ENCODE measurements around the gene SPATA31D3.
"Not testable (repeated sequence)": the region's sequence is repeated elsewhere in the genome, so short reads cannot be mapped to it uniquely, and the experiment has no call there.

The SPATA31D3 gene
- total RNA-seq, result 0 reads per million in 2 donors

DNA sequence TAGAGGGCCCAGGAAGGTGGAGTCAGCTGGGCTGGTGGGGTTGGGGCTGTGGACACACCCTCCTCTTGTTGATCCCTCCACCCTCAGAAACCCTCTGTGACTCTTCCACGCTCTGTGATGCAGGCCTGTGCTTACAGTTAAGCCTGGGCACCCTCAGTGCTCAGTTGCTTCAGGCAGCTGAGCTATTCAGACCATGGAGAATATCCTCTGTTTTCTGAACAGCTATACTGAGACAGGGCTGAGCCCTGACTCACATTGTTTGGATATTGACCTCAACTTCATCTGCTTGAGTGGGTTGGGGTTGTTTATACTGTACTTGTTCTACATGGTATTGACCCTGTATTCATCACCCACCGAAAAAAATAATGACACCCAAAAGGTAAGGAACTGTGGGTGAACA lies at the start of gene SPATA31D3:
SPATA31D3 (plus strand) TSS at position 108 of the 400 bp plus-strand sequence; CDS start at position 194, 86 bp downstream.
- DNase-seq, result not testable (repeated sequence)

DNA sequence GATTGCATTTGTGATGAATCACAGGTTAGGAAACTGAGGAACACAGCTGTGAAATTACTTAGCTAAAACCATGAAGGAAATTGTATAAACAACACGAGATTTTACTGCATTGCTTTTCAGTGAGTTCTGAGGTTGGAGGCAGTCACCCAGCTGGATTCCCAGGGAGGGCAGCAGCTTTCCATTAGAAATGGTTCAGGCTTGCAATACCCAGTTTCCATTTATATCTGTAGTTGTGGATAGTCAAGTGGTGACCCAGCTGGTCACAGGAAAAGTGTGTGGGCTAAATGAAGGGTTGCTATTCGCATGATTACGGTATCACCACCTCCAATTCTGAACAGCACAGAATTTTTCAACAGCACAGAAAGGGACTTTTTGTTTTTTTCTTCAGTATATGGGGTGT lies 49.4 kb upstream of the SPATA31D3 start:
- DNase-seq, result no peak

DNA sequence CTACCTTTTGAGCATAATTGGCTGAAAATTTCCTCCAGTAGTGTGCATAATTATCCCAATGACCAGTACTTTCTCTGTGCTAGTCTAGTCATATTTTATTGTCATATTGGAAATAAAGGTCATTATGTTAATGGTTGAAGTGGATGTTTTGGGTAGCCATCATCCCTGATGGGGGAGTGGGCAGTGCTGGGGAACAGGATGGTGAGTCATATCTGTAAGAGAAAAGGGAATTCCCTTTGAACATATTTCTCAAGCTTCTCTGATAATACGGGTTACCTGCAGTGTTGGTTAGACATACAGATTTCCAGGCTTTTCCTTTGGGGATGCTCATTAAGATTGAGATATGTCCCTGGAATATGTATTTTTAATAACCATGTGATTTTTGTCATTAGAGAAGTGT lies 48.4 kb upstream of the SPATA31D3 start:
- no peak for DNase-seq

DNA sequence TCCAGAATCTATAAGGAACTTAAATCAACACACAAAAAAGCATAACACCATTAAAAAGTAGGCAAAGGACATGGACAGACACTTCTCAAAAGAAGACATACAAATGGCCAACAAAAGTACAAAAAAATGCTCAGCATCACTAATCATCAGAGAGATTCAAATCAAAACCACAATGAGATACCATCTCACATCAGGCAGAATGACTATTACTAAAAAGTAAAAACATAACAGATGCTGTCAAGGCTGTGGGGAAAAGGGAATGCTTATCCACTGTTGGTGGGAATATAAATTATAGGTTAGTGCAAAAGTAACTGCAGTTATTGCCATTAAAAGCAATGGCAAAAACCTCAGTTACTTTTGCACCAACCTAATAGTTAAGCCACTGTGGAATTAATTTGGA lies 47.2 kb upstream of the SPATA31D3 start:
- DNase-seq, result no peak

GRCh38 chr9:81898851-81899250 lies 44.4 kb upstream of the SPATA31D3 start:
- DNase-seq, result no peak

DNA sequence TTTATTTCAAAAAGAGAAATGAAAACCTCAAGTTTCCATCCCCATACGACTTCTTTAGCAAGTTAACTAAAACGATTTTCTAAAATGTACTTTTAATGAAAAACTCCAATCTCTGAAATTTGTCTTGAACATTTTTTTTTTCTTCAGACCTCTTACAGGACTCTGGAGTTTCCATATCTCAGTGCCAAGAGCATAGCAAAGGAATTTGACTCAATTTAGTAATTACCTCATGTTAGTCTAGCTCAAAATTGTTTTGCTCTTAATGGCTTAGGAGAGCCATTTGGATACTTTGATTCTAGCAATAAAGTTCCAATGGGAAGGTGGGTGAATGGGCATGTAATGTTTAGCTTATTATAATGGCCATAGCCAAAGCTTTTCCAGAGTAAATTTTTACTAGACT lies 41.1 kb upstream of the SPATA31D3 start:
- no peak for DNase-seq

DNA sequence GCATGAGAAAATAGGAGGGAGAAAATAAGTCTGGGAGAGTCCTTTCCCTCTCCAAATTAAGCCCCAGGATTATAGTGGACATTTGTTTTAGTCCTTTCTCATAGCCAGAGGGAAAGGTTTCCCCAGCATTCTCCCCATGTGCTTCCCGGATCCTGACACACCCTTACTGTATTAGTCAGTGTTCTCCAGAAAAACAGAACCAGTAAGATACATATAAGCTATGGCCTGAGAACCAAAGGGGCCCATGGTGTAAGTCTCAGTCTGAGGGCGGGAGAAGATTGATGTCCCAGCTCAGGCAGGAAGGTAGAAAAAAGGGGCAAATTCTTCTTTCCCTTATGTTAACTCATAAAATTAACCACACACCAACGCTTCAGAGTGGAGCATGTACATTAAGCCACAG lies 40.7 kb upstream of the SPATA31D3 start:
- no peak for DNase-seq

DNA sequence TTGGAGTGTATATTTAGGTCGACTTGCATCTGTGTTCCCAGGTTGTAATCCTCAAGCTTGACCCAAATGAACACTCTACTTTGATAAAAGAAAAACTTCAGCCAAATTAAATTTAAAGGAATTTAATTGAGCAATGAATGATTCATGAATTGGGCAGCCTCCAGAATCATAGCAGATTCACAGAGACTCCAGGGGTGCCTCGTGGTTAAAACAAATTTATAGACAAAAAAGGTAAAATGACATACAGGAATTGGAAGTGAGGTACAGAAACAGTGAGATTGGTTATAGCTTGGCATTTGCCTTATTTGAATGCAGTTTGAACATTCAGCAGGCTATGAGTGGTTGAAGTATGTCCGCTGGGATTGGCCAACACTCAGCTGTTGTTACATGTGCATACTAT lies 36.6 kb upstream of the SPATA31D3 start:
- DNase-seq, result no peak

GRCh38 chr9:81912135-81912534 lies 31.2 kb upstream of the SPATA31D3 start:
- DNase-seq, result no peak

DNA sequence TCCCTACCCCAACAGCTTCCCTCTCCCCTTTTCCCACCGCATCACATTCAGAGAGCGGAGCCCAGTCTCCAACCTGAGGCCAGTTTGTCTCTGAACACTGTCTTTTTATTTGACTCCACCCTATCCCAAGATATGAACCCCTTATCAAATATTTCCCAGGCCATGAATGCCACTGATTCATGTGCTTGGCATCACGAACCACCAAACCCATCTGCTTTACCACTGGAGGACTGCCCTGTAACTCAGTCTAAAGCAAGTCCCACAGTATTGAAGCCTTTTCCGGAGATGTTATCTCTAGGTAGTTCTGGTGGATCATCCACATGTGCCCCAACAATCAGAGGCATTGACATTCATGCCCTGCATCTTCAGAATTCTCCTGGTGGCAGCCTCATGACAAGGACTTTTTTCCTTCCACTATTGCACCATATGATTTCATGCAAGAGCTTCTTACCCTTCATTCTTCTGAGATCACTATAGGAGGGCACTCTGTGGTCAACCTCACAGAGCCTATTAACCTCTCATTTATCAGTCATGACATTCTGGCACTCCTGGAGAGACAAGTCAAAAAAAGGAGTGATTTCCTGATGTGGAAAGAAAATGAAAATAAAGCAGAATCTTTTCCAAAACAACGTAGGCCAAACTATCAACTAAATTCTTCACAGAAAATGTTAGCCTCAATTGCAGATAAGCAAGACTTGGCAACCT lies 27.3 kb upstream of the SPATA31D3 start:
- no peak for DNase-seq

- not testable (repeated sequence) for DNase-seq
Measured at GRCh38 chr9:81918507-81918906, 24.8 kb upstream of the SPATA31D3 start.

- DNase-seq, result not testable (repeated sequence)
Measured at GRCh38 chr9:81928305-81928704, 15.0 kb upstream of the SPATA31D3 start, which contains the start of gene SPATA31D4. Gene SPATA31D4 (plus strand): TSS chr9:81928428. CDS start chr9:81928514, 86 bp downstream.

DNA sequence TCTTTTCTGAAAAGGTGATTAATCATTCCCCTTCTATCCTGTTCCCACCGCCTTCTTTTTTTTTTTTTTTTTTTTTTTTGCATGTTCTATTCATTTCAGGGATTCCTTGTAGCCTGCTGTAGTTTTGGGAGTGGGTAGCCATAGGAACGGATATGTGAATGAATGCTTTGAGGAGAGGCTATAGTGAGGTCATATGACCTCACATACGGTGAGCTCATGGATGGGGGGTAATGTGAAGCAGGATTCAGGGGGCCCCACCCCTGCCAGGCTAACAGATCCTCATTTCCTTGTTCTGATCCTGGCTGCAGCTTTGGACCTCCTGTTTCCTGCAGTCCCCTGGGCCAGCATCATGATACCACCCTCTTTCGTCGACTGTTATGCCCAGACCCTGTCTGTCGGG lies 13.2 kb upstream of the SPATA31D3 start:
- DNase-seq, result not testable (repeated sequence)

- DNase-seq, result not testable (repeated sequence)
Measured at GRCh38 chr9:81933547-81933946, 9.8 kb upstream of the SPATA31D3 start.

DNA sequence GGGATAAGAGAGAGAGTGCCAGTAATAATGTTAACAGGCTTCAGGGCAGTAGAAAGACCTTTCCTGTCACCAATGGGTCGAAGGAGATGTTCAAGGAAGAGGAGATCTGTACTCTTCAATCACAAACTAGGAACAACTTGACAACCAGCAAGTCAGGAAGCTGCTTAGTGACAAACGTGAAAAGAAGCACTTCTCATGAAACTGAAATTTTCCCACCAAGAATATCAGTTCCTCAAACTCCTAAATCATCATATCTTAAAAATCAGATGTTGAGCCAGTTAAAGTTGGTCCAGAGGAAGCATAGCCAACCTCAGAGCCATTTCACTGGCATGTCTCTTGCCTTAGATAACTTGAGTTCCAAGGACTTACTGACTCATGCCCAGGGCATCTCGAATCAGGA lies 5.3 kb downstream of the SPATA31D3 start:
- DNase-seq, result not testable (repeated sequence)

GRCh38 chr9:81953096-81953495 lies 9.8 kb downstream of the SPATA31D3 start:
- no peak for DNase-seq

DNA sequence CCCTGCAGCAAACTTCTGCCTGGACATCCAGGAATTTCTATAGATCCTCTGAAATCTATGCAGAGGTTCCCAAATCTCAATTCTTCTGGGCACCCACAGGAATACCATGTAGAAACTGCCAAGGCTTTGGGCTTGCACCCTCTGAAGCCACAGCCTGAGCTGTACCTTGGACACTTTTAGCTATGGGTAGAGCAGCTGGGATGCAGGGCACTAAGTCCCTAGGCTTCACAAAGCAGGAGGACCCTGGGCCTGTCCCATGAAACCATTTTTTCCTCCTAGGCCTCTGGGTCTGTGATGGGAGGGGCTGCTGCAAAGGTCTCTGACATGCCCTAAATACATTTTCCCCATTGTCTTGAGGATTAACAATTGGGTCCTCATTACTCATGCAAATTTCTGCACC lies 12.3 kb downstream of the SPATA31D3 start:
- no peak for DNase-seq

GRCh38 chr9:81964218-81965171 lies 21.2 kb downstream of the SPATA31D3 start:
- no peak for DNase-seq

- DNase-seq, result no peak
Measured at GRCh38 chr9:81968026-81968425, 24.7 kb downstream of the SPATA31D3 start.

GRCh38 chr9:81969971-81970370 lies 26.7 kb downstream of the SPATA31D3 start:
- DNase-seq, result no peak

DNA sequence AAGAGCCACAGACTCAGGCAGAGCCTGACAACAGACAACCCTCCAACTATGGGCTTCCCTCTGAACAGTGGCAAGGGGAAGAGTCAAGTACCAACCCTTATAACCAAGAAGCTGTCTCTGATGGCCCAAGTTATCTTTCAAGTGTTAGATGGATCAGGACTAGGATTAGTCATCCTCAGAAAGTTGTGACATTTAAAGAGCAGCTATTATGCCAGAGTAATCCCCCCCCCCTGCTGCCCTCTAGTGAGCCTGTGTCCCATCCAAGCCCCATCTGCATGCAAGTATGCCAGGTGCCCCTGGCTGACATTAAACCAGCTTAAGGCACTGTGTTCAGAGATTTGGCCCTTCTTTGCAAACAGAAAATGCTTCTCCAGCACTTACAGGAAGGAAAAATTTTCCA lies 28.4 kb downstream of the SPATA31D3 start:
- DNase-seq, result no peak

GRCh38 chr9:81974764-81975163 lies 31.5 kb downstream of the SPATA31D3 start:
- no peak for DNase-seq

DNA sequence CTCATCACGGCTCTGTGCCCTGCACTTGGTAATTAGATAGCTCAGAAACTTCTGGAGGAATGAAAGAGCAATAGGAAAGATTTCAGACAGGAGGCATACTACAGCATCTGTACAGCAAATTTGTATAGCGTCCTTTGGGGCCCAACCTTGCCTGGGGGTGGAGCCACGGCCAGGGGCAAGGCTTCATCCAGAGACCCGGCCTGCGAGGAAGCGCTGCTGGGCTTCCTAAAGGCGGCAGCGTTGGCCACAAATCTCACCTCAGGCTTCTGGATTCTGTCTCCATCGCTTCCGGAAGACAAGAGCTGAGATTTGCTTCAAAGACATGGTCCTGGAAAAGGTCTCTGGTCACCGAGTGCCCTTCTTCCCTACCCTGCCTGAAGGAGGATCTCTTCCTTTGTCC lies 33.1 kb downstream of the SPATA31D3 start:
- DNase-seq, result no peak

DNA sequence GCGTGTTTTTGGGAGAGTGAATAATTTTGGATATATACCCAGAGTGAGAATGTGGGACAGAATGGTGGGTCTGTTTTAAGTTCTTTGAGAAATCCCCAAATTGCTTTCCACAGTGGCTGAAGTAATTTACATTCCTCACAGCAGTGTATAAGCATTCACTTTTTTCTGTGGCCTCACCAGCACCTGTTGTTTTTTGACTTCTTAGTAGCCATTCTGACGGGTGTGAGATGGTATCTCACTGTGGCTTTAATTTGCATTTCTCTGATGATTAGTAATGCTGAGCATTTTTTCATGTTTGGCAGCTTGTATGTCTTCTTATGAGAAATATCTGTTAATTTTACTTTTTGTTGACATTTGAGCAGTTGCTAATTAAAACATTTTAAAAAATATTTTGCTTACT lies 35.9 kb downstream of the SPATA31D3 start:
- DNase-seq, result no peak

Data from T-helper 2 cell (primary cell).